LHCN-M2 (cell line): ENCODE data around the gene DIP2C. TPM values are rescaled to one million over a fixed set of nuclear protein-coding genes. Genes with fewer than 3 reads are reported as not detected.
"Not testable (repeated sequence)": the region's sequence is repeated elsewhere in the genome, so short reads cannot be mapped to it uniquely, and the experiment has no call there.

ENCODE experiments used
- DNase-seq: peaks from one replicate; pipeline ENCODE4 v3.0.0-alpha.2; 2012; ENCODE audit warnings: low read depth
- total RNA-seq: library from RNA; depleted of rRNA; stranded (reverse); fragments of >200 nt; gene quantifications from 2 replicates; pipeline ENCODE4 v1.2.3, GENCODE V29; 2014

DIP2C gene
- total RNA-seq, 1 experiment from 2014 or later, result 4.9 TPM

DNA sequence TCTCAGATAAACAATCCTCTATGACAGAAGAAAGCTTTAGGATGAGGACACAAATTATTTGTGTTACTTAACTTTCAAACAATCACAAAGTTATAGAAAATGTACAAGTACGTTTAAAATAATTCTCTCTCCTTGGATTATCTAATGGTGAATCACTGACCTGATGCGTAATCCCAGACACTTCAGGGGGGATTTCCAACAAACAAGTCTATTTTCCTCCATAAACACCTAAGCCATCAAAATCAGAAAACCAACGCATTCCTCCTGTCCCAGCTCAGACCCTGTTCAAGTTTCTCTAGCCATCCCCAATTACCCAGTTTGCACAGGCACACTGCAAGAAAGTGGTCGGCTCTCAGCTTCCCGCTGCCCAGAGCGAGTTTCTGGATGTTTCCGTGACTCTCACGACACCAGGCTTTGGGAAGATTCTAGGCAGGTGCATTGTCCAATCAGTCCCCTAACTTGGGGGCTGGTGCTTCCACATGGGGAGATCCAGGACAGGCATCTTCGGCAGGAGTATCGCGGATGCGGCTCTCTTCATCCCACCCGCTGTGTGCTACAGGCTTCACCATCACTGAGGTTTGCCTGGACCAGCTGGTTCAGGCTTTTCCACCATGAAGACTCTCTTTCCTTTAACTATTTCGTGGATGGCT, 354.2 kb downstream of the DIP2C start:
- DNase-seq, result no peak

DNA sequence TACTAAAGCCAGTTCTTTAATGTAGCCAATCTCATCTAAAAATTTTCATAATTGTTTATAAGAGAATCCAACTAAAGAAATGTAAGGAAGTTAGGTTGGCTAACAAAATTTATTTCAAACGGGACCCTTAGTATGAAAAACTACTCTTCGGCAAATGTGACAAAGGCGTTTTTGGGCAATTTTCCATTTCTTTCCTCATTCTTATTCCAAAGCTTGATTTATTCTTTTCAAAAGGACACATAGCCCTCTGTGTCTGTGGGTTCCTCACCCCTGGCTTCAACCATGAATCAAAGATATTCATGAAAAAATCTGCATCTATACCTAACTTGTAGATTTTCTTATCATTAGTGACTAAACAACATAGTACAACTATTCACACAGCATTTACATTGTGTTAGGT, 358.3 kb downstream of the DIP2C start:
- DNase-seq, result no peak

DNA sequence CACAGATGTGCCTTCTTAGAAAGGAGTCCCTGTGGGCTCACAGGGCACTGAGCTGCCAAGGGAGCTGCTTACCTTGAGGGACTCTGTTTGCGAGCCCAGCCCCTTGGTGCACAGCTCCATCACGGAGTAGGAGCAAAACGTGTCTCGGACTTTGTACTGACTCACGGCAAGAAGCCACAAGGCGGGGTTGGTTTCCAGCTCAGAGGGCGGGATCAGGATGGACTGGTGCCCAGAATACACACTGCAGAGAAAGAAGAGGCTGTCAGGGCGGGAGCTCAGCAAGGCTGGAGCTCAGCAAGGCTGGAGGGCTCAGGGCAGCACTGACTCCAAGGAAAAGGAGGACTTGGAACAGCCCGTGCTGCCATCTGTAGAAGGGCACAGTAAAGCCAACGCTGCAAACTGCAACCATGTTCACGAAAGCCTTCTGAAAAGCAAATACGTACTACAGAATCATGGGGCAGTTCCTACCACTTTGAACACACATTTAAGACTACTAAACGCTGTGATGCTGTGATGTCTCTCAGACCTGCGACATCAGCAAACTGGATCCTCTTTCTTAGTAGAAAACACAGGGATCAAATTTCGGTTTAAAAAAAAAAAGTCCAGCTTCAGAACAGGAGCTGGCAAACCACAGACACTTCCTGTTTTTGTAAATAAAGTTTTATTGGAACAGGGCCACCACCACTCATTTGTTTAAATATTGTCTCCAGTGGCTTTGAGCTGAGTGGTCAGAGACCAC, 359.9 kb downstream of the DIP2C start:
- peak; percentile 94 for DNase-seq

DNA sequence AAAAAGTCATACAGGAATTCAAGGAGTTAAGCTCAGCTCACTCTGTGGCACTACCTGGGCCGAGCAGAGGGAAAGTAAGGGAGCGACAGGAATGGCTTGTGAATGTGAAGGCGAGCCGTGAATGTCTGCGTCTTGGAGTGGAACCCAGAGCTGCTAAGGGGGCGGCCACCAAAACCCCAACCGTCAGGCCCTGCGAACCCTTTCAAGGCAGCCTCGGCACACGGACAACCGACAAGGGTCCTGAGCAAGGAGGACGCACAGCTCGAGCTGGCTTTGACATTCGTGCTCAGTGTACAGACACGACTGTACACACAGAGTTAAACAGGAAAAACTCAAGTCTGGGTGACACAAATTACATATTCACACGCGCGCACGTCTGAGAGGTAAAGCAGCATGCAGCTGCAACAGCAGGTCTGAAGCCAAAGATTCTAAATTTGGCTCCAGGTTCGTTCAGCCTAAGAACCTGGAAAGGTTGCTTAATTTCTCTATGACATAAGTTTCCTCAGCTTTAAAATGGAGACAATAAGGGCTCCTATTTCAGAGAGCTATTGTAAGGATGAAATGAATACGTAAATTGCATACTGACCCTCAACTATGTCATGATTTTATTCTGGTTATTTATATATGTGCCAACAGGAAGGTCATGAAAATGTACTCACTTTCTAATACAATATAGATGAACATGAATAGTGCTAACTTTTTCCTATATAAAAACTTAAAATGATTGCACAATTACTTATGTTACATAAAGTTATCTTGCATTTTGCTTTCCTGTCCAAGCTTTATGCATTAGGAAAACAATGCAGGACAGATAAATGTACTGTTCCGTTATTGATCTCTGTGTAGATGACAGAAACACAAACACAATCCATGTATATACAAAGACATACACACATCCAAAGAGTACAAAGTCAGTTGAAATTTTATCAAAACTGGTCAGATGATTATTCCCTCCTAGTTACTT, 361.3 kb downstream of the DIP2C start:
- no peak for DNase-seq

DNA sequence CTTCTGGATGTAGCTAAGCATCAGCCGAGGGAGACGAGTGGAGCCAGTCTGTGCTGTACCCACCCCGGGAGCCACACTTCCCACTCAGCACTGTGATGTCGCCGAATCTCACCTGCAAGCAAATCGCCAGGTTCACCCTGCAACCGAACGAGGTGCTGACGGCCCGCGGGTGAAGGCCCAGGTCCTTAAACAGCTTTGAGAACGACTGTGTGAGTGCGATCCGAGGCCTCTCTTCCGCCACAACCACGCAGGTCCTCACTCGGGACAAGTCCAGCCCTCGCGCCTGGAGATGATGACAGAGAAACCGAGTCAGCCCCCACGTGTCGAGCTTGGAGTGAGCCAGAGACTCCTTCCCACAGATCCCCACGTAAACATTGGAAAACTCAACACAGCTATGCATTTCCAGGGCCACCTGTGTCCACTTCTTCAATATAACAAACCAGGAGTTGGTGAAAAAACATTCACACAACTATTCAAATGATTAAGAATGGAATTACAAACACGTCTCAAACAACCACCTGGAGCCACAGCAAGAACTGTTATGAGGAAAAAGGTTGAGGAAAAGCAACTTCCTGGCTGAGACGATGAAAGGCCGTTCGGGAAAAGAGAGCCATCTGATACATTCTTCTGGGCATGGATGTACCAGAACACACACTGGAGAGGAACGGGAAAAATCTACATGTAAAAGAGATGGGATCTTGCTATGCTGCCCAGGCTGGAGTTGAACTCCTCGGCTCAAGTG, 362.4 kb downstream of the DIP2C start:
- DNase-seq, result no peak

DNA sequence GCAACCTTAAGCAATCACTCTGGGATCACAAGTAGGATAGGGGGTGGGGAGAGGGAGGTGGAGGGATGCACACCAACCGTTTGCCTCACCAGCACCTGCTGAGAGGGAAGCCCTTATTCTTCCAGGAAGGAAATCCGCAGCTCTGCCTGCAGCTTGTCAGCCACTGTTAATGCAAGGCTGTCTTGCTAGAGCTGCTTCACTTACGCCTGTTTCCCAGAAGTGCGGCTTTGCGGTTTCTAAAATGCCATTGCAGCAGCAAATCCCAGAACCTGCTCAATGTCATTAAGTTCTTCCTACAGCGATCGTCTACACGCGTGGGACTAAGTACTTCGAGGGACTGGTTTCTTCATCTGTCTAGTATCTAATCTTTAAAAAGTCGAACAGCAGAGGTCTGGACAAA, 363.1 kb downstream of the DIP2C start:
- DNase-seq, result no peak

DNA sequence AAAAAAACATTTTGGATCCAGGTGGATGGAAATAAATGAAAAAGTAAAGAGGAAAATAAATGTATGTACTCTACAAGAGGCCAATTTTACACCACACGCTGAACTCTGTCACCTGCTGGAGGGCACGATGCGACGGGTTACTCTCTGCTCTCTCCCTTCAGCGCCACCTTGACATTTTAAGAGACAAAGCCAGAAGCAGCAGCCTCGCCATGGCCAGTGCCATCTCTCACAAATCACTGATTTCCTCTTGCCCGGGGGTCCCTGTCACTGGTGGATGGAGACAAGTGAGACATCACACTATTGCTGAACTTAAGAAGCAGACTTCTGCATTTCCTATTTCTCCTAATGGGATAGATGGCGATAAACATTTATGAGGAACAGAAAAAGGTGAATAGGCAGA, 364.2 kb downstream of the DIP2C start:
- DNase-seq, result no peak

DNA sequence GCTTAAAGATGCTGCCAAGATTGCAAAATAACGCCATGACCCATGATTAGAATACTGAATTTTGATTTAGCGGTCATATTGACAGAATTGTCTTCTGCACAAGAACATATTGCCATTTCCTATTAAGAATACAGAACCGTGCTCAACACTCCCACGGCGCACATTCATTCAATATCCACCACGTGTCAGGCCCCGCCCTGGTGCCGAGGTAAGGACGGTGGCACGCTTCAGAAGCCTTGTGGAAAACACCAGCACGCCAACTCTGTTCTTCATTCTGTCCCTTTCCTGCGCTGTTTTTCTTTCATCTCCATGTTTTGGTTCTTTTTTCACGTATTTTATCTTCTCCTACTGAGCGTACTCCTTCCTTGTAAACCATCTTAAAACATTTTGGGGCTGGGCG, 364.9 kb downstream of the DIP2C start:
- no peak for DNase-seq

DNA sequence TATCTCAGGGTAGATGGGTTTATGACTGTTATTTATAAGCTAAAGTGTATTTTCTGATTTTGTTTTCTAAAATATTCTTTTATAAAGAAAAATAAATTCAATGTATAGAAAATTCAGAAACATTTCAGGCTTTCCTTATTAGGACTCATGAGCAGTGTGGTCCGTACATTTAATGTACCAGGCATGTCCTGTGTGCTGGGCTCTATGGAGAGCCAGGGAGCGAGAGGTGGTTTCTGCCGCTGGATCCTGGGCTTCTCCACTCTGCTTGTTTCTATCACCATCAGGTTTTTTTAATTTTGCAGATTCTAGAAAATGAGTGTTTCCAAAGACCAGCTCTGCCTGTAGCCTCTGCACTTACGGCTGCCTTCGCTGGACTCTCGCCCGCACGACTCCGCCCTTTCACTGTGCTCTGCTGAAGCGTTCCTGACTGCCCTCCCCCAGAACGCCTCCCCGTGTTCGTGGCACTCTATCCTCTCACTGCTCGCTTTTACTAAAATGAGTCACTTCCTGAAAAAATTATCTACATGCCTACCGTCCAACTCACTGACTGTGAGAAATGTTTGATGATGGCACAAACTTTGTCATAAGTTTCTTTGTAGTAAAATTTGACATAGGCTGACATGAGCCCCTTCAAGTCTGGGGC, 365.7 kb downstream of the DIP2C start:
- peak; percentile 93 for DNase-seq

DNA sequence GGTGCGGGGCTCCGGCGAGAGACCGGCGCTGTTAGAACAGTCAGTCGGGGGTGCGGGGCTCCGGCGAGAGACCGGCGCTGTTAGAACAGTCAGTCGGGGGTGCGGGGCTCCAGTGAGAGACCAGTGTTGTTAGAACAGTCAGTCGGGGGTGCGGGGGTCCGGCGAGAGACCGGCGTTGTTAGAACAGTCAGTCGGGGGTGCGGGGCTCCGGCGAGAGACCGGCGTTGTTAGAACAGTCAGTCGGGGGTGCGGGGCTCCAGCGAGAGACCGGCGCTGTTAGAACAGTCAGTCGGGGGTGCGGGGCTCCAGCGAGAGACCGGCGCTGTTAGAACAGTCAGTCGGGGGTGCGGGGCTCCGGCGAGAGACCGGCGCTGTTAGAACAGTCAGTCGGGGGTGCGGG, 366.4 kb downstream of the DIP2C start:
- DNase-seq, result not testable (repeated sequence)

DNA sequence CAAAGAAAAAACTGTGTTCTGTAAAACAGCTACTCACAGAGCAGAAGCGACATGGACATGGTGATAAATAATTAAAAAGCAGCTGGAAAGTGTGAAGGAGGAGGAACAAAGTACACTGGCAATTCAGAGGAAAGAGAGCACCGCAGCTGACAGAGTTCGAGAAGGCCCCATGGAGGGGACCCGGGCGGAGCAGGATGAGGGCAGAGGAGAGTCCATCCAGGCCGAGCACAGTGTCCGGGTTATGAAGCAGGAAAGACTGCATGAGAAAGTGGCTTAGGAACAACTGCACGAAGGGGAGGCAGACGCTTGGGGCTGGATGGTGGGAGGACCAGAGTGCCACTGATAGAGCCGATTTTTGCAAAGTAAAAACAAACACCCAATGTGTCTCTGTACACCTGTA, 368.7 kb downstream of the DIP2C start:
- no peak for DNase-seq

DNA sequence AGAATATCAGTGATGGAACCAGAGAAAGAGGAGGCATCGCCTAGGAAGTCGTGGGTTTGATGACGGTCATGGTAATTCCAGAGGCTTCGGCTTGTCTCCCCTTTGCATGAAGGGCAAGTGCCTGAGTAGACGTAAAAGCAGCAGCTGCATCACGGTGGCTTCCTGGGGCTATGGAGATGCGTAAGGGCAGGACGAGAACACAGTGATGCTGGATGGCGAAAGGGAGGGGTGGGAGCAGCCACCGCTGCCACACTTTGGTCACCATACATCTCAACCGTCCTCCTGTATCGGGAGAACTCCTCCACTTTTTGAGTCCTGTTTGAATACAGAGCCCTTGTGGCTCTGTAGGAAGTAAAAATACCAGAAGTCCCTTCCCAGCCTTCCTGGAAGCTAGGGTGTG, 371.5 kb downstream of the DIP2C start:
- DNase-seq, result no peak

DNA sequence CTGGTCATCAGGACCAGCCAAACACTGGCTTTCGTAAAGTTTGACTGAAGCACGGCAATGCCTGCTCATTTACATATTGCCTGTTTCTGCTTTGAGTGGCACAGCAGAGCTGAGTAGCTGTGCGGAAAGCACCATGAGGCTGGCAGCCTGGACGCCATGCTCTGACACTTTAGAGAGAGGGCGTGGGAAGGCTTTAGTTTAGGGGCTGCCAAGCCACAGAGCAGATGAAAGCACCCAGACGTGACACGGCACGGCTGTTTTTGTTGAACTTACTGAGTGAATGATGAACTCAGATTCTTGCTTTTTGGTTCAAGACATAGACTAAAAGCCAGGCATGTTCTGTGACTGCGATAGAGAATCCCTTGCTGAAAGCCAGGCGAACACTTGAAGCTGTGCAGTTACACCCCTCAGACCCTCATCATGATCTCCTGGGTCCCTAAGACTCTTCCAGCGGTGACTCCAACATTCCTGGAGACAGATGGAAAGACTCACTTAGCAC, 372.1 kb downstream of the DIP2C start:
- DNase-seq, result peak; percentile 74

DNA sequence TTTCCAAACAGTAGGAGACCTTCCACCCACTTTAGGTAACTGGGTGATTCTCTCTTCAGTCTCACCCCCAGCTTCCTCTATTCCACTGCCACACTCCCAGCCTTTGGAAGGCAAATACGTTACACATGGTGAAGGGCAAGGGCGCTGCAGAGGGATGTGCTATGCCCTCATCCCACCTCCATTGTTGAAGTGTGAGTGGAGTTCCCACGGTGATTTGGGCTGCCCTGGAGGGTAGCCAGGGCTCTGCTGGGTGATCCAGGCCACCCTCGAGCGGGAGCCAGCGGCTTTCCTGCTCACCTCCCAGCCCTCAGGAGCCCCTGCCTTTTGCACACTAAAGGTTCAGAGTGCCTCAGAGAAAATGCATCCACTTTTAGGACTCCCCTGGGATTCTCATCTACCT, 373.1 kb downstream of the DIP2C start:
- no peak for DNase-seq

DNA sequence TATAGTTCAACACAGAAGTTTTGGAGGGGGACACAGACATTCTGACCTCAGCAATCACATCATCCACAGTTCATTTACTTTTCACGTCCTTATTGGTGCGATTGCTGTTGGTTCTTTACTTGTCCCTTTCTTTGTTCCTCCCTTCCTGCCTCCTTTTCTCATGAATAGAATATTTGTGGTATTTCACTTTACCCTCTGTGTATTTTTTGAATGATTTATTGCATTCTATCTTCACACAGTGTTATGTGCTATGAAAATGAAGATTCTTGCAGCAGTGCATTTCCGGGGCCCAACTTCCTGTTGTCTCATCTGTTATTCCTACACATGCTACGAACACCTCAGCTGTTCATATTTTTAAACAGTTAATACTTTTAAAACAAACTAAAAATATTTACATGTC, 374.6 kb downstream of the DIP2C start:
- peak; percentile 65 for DNase-seq

DNA sequence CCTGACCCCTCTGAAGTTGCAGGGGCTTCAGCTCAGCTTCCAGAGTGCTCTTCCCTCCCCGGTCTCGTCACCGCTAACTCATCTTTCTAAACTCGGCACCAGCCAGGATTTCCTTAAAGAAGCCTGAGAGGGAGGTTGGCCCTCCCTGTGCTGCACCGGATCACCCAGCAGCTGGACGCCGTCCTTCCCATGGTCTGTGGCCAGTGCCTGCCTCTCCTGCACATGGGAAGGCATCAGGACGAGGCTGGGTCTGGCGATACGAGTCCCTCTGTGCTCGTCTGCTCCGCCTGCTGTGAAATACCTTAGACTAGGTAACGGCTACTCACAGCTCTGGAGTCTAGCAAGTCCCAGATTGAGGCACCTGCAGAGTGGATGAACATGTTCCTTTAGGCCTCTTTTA, 375.1 kb downstream of the DIP2C start:
- no peak for DNase-seq

DNA sequence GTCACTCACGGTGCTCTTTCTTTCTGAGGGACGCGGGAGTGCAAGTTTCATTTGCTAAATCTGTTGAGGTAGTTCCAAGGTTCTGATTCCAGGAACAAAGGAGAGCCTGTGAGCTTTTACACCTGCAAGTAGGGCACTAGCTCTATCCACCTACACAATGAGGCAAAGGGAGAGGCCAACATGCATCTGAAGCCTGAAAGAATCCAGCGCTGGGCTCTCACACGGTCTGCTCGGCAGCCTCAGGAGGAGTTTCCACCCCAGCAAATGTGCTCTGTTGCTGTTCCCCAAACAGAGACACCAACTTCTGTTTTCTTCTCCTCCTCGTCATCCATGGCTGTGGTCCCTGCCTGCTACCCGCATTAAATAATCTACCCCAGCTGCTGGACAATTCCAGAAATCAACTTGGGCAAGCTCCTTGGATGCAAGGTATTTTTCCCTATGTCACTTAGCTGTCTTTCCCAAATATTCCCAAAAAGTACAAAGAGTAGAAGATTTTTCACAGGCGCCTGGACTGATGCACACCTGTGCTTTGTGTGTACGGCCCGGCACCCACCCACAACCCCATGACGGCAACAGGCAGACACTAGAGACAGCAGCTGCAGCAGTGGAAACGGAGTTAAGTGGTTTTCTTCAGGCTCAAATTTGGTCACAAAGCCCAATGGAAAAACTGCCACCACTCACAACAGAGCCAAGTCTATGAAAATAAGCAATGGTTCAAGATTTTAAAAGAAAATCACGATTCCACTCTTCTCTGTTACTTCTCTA, 377.4 kb downstream of the DIP2C start:
- DNase-seq, result no peak

DNA sequence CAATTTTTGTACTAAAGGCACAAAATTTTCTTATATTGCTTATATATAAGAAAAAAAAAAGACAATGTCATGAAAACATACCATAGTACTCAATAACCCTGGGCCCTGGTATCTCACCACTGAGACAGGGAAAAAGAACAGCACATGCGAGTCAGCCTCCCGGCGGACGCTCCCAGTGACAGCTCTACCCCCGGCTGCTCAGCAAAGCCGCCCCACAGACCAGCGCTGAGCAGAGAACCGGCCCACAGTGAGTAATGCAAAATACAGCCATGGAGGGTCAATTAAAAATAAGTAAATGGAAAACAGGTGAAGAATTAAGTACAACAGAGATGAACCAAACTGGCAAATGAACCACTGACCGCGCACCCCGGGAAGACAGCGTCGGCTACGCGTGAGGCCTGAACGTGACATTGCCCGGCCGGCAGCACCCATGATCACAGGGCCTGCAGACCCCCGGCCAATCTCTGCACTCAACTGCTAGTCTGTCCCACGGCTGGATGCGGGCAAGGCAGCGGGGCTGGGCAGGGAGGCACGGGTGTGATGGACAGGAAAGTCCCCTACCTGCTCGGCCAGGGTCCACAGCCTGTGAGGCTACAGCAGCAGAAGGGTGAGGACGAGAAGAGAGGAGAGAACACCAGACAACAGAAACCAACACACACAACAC, 378.4 kb downstream of the DIP2C start:
- DNase-seq, result no peak

DNA sequence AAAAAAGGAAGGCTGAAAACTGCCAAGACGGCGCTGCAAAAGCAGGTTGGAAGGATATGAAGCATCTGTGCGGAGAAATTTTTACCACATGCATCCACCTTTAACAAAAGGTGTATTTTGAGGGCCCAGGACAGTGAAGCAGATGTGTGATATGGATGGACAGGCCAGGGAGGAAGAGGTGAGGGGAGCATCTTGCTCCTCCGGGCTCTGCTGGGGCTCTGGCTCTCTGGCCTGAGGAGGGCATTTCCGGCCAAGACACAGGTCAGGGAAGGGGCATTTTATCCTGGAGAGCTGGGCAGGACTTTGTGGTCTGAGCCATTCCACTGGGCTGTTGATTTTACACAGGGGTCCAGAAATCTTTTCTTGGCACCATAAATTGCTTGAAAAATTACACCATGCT, 379.1 kb downstream of the DIP2C start:
- no peak for DNase-seq
